ACC112 (cell line): ENCODE measurements around the gene NOB1.

Experiments
- H2AFZ ChIP-seq: fragments of 200-600 bp; sonication (generic); one replicate; pipeline ENCODE4 v1.6.0; 2017; ENCODE audit warnings: antibody characterized with exemption, low read length; ENCODE audit not compliant: unreplicated experiment
- H3K27ac ChIP-seq: fragments of 200-600 bp; sonication (generic); 2 replicates; pipeline ENCODE4 v1.5.1; 2014; ENCODE audit warnings: low read depth, mild to moderate bottlenecking, antibody characterized with exemption, low read length, moderate library complexity
- H3K27me3 ChIP-seq: fragments of 200-600 bp; sonication (generic); 2 replicates; pipeline ENCODE4 v1.6.1; 2014; ENCODE audit warnings: mild to moderate bottlenecking, antibody characterized with exemption, low read length, moderate library complexity, mixed read lengths; ENCODE audit not compliant: insufficient read depth
- H3K36me3 ChIP-seq: fragments of 200-600 bp; sonication (generic); 2 replicates; pipeline ENCODE4 v1.6.1; 2016; ENCODE audit warnings: mild to moderate bottlenecking, antibody characterized with exemption, low read length, moderate library complexity, mixed read lengths; ENCODE audit not compliant: insufficient read depth
- H3K4me1 ChIP-seq: fragments of 200-600 bp; sonication (generic); one replicate; pipeline ENCODE4 v1.6.1; 2016; ENCODE audit warnings: low read length, mixed read lengths; ENCODE audit not compliant: insufficient read depth, unreplicated experiment, control insufficient read depth
- H3K4me3 ChIP-seq: fragments of 200-600 bp; sonication (generic); 2 replicates; pipeline ENCODE4 v1.5.1; 2014; ENCODE audit warnings: mild to moderate bottlenecking, low read depth, low read length
- H3K79me2 ChIP-seq: fragments of 200-600 bp; sonication (generic); one replicate; pipeline ENCODE4 v1.6.0; 2016; ENCODE audit warnings: low read length; ENCODE audit not compliant: control insufficient read depth, unreplicated experiment, insufficient read depth

NOB1 gene

GRCh38 chr16:69706256-69706974 is 48.3 kb downstream of the NOB1 start:
- Histone ChIP-seq H3K27me3 (no peaks in the 10 kb centered on the region), H3K4me3 (no peak overlapping the region), H2AFZ (no peak overlapping the region), H3K79me2 (no peaks in the 10 kb centered on the region), H3K36me3 (peaks cover 13% of the 10 kb centered on the region), H3K4me1 (peaks cover 22% of the 10 kb centered on the region), H3K27ac (0 out of 2 replicates have a peak overlapping the region, but pooled peaks have one; percentile 6)

- Histone ChIP-seq H3K27ac (peak overlapping the region; percentile 46; the same call in 1 of the 2 replicates), H2AFZ (no peak overlapping the region), H3K36me3 (peaks cover 15% of the 10 kb centered on the region), H3K79me2 (no peaks in the 10 kb centered on the region), H3K4me3 (no peak overlapping the region), H3K27me3 (no peaks in the 10 kb centered on the region), H3K4me1 (peaks cover 15% of the 10 kb centered on the region)
These were observed 51.1 kb downstream of the NOB1 start for GRCh38 chr16:69703638-69704037.

GRCh38 chr16:69701866-69702265 is 52.9 kb downstream of the NOB1 start:
- Histone ChIP-seq H2AFZ (no peak overlapping the region), H3K27me3 (no peaks in the 10 kb centered on the region), H3K27ac (no peak overlapping the region), H3K36me3 (peaks cover 15% of the 10 kb centered on the region), H3K79me2 (no peaks in the 10 kb centered on the region), H3K4me1 (peaks cover 15% of the 10 kb centered on the region), H3K4me3 (no peak overlapping the region)

- H3K4me1 ChIP-seq, result peaks cover 15% of the 10 kb centered on the region
- no peak overlapping the region for H2AFZ ChIP-seq
- H3K79me2 ChIP-seq, result no peaks in the 10 kb centered on the region
- no peaks in the 10 kb centered on the region for H3K27me3 ChIP-seq
- H3K4me3 ChIP-seq, result no peak overlapping the region
- H3K27ac ChIP-seq, result no peak overlapping the region
- H3K36me3 ChIP-seq, result peaks cover 15% of the 10 kb centered on the region
These were observed 53.3 kb downstream of the NOB1 start for GRCh38 chr16:69701452-69701851.

- no peaks in the 10 kb centered on the region for H3K27me3 ChIP-seq
- H3K27ac ChIP-seq, result no peak overlapping the region
- H3K4me1 ChIP-seq, result peaks cover 15% of the 10 kb centered on the region
- no peak overlapping the region for H3K4me3 ChIP-seq
- peaks cover 23% of the 10 kb centered on the region for H3K36me3 ChIP-seq
- H3K79me2 ChIP-seq, result no peaks in the 10 kb centered on the region
- H2AFZ ChIP-seq, result no peak overlapping the region
These were observed 54.8 kb downstream of the NOB1 start for GRCh38 chr16:69699915-69700314.

- peaks cover 5% of the 10 kb centered on the region for H3K79me2 ChIP-seq
- no peaks in the 10 kb centered on the region for H3K27me3 ChIP-seq
- no peak overlapping the region for H3K4me3 ChIP-seq
- no peak overlapping the region for H3K27ac ChIP-seq
- H3K4me1 ChIP-seq, result peaks cover 8% of the 10 kb centered on the region
- peaks cover 35% of the 10 kb centered on the region for H3K36me3 ChIP-seq
- no peak overlapping the region for H2AFZ ChIP-seq
These were observed 56.3 kb downstream of the NOB1 start for GRCh38 chr16:69698404-69698803.

GRCh38 chr16:69693916-69694315 is 60.8 kb downstream of the NOB1 start:
- H3K79me2 ChIP-seq, result peaks cover 6% of the 10 kb centered on the region
- H3K36me3 ChIP-seq, result peaks cover 41% of the 10 kb centered on the region
- no peak overlapping the region for H3K4me3 ChIP-seq
- no peak overlapping the region for H3K27ac ChIP-seq
- no peak overlapping the region for H2AFZ ChIP-seq
- no peaks in the 10 kb centered on the region for H3K27me3 ChIP-seq
- no peaks in the 10 kb centered on the region for H3K4me1 ChIP-seq

GRCh38 chr16:69691980-69692911 is 62.5 kb downstream of the NOB1 start:
- no peaks in the 10 kb centered on the region for H3K4me1 ChIP-seq
- peaks cover 44% of the 10 kb centered on the region for H3K36me3 ChIP-seq
- no peaks in the 10 kb centered on the region for H3K27me3 ChIP-seq
- H3K79me2 ChIP-seq, result peaks cover 6% of the 10 kb centered on the region
- H2AFZ ChIP-seq, result no peak overlapping the region
- H3K4me3 ChIP-seq, result no peak overlapping the region
- no peak overlapping the region for H3K27ac ChIP-seq
